ENCODE measurements around the gene KRT25.

KRT25 gene

GRCh38 chr17:40755231-40755630, at the start of gene KRT25:
Gene KRT25 (minus strand): TSS chr17:40755331. CDS start chr17:40755271, 60 bp downstream.
- DNase-seq, result no peak

- peak; percentile 14 to 44 for DNase-seq
Observed at GRCh38 chr17:40803617-40804082, 48.5 kb upstream of the KRT25 start.

- no peak for DNase-seq
Observed at GRCh38 chr17:40801157-40801556, 46.0 kb upstream of the KRT25 start.

GRCh38 chr17:40800381-40800780, 45.2 kb upstream of the KRT25 start:
- DNase-seq, result no peak

GRCh38 chr17:40799859-40800258, 44.7 kb upstream of the KRT25 start, which contains the start of gene KRT28:
Gene KRT28 (minus strand): TSS chr17:40799959. CDS start chr17:40799893, 66 bp downstream.
- no peak for DNase-seq

GRCh38 chr17:40796846-40797245, 41.7 kb upstream of the KRT25 start:
- DNase-seq, result no peak

GRCh38 chr17:40795019-40795667, 40.0 kb upstream of the KRT25 start:
- DNase-seq, result no peak

GRCh38 chr17:40794466-40794865, 39.3 kb upstream of the KRT25 start:
- no peak for DNase-seq

GRCh38 chr17:40793832-40794231, 38.7 kb upstream of the KRT25 start:
- DNase-seq, result no peak

GRCh38 chr17:40791787-40792436, 36.8 kb upstream of the KRT25 start:
- no peak for DNase-seq

GRCh38 chr17:40791111-40791510, 36.0 kb upstream of the KRT25 start:
- no peak for DNase-seq

GRCh38 chr17:40782450-40782849, 27.3 kb upstream of the KRT25 start, which contains the start of gene KRT27:
Gene KRT27 (minus strand): TSS chr17:40782550. CDS start chr17:40782493, 57 bp downstream.
- no peak for DNase-seq

- no peak for DNase-seq
Observed at GRCh38 chr17:40779181-40779909, 24.2 kb upstream of the KRT25 start.

- DNase-seq, result no peak
Observed at GRCh38 chr17:40778461-40778860, 23.3 kb upstream of the KRT25 start.

GRCh38 chr17:40777971-40778370, 22.8 kb upstream of the KRT25 start:
- no peak for DNase-seq

- no peak for DNase-seq
Observed at GRCh38 chr17:40777459-40777858, 22.3 kb upstream of the KRT25 start.

- no peak for DNase-seq
Observed at GRCh38 chr17:40775945-40776344, 20.8 kb upstream of the KRT25 start.

GRCh38 chr17:40772101-40772500, 17.0 kb upstream of the KRT25 start, which contains the start of gene KRT26:
Gene KRT26 (minus strand): TSS chr17:40772201. CDS start chr17:40772113, 88 bp downstream.
- DNase-seq, result no peak

GRCh38 chr17:40765657-40766056, 10.5 kb upstream of the KRT25 start:
- no peak for DNase-seq

- DNase-seq, result no peak
Observed at GRCh38 chr17:40763752-40764151, 8.6 kb upstream of the KRT25 start.

- no peak for DNase-seq
Observed at GRCh38 chr17:40760105-40761016, 5.2 kb upstream of the KRT25 start.

GRCh38 chr17:40753804-40754203, 1.3 kb downstream of the KRT25 start:
- DNase-seq, result no peak
